ENCODE data around the gene ERVMER34-1. TPM values are rescaled to one million over a fixed set of nuclear protein-coding genes. Genes with fewer than 3 reads are reported as not detected.
A peak's percentile ranks its signal among the peaks of the same experiment; 100 is the strongest.

Gene ERVMER34-1, protein sequence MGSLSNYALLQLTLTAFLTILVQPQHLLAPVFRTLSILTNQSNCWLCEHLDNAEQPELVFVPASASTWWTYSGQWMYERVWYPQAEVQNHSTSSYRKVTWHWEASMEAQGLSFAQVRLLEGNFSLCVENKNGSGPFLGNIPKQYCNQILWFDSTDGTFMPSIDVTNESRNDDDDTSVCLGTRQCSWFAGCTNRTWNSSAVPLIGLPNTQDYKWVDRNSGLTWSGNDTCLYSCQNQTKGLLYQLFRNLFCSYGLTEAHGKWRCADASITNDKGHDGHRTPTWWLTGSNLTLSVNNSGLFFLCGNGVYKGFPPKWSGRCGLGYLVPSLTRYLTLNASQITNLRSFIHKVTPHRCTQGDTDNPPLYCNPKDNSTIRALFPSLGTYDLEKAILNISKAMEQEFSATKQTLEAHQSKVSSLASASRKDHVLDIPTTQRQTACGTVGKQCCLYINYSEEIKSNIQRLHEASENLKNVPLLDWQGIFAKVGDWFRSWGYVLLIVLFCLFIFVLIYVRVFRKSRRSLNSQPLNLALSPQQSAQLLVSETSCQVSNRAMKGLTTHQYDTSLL
- 0.27 TPM for total RNA-seq

DNA sequence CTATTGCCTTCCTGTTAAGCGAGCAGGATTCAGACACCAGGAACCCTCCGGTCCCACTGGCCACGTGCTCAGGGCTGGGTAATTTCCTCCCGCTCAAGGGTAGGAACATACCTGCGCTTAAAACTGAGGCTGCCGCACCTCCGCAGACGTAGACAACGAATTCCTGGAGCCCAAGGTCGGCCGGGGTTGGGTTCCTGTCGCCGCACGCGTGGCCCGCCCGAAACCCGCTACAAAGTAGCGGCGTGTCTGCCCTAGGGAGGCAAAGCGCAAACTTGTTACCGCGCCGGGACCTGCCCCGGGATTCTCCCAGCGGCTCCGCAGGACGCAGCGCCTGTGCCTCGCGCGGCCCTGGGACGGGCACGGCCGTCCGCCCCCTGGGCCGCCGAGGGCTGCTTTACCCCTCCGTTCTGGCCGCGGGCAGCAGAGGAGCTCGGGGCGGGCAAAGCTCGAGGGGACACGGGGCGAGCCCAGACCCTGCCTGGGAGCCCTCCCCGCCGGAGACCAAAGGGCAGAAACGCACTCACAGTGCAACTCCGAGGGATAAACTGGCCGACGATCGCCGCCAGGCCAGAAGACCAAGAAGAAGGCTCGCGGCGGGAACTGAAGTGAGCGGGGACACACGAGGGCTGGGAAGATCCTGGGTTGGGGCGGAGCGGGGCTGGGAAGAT, at the start of gene ERVMER34-1:
ERVMER34-1 (minus strand) TSS at position 607 of the 668 bp plus-strand sequence. CDS start 5,905 bp downstream, outside the sequence.
- ATAC-seq (peak; percentile 70), DNase-seq (ENCODE audit: low spot score) (peak; percentile 69)
- intact Hi-C loops (cut with DNase I) = no loop called here

DNA sequence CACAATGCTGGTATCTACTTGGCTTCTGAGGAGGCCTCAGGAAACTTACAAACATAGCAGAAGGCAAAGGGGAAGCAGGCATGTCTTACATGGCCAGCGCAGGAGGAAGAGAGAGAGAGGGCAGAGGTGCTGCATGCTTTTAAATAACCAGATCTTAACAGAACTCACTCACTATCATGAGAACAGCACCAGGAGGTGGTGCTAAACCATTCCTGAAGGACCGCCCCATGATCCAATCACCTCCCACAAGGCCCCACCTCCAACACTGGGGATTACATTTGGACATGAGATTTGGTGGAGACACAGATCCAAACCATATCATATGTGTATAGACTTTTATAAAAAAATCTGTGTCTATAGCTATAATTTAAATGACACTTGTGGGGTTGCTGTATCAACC, 48.6 kb upstream of the ERVMER34-1 start:
- DNase-seq (ENCODE audit: low spot score) (no peak), ATAC-seq (no peak)
- intact Hi-C loops (cut with DNase I) = no loop called here

DNA sequence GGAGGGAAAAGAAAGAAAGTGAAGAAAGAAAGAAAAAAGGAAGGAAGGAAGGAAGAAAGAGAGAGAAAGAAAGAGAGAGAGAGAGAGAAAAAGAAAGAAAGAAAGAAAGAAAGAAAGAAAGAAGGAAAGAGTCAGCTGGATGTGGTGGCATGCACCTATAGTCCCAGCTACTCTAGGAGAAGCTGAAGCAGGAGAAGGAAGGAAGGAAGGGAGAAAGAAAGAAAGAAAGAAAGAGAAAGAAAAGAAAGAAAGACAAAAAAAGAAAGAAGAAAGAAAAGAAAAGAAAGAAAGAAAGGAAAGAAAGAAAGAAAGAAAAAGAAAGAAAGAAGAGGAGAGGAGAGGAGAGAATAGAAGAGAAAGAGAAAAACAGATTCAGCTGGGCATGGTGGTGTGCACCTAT, 44.3 kb upstream of the ERVMER34-1 start:
- intact Hi-C loops (cut with DNase I) = no loop called here
- DNase-seq (ENCODE audit: low spot score) (no peak), ATAC-seq (no peak)

DNA sequence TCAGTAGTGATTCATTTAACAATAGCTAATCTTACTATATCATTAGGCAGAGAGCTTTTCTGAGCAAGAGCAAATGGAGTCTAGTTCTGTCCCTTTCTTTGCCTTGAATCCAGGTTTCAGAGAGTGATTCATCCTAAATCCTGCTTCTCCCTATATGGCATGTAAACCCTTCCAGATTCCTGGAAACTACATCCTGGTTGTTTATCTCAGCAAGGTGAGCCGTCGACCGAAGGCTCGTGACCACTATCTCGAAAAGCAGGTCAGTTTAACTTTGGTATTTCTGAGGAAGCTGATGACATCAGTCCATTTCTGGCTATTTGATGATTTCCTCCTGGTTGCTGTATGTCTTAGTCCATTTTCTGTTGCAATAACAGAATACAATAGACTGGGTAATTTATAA, 40.7 kb upstream of the ERVMER34-1 start:
- intact Hi-C loops (cut with DNase I) = no loop called here
- no peak for ATAC-seq
- no peak for DNase-seq (ENCODE audit: low spot score)

DNA sequence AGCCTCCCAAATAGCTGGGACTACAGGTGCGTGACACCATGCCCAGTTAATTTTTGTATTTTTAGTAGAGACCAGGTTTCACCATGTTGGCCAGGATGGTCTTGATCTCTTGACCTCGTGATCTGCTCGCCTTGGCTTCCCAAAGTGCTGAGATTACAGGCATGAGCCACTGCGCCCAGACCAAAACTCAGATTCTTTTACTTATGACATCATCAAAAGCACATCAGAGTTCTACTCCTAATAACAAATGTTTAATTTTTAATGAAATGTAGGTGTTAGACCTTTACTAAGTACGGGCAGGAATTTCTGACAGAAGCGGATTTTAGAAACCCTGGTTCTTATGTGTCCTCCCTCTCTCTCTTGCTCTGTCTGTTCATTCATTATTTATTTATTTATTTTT, 38.5 kb upstream of the ERVMER34-1 start:
- ATAC-seq = no peak
- intact Hi-C loops (cut with DNase I) = no loop called here
- DNase-seq (ENCODE audit: low spot score) = no peak

DNA sequence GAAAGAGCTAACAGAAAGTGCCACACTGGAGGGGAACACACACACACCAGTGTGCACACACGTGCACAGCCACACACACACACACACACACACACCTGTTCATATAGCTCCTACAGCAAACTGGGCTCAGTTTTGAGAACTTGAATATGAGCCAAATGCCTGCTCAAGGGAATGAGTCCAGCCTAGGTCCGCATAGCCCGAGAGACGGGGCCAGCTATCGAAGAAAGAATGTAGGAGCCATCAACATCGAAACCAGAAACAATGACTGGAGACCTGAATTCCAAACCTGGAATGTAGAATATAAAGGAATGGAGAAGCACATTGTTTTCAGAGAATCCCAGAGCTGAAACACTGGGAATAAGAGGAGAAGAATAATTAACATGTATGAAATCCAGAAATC, 37.6 kb upstream of the ERVMER34-1 start:
- ATAC-seq = no peak
- DNase-seq (ENCODE audit: low spot score) = no peak
- intact Hi-C loops (cut with DNase I) = no loop called here

DNA sequence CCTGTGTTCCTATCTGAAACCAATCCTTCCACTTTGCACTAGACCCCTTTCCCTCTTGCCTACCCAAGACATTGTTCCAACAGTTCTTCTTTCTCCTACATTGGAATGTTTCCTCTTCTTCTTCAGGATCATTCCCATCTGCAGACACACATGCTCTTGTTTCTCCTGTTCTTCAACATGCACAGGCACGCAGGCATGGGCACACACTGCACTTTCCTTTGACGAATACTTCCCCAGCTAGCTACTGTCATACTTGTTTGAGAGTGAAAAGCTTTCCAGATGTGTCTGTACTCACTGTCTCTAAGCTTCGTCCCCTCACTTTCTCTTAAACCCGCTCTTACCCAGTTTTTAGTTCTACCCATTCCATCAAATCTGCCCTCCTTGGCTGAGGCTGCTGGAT, 31.8 kb upstream of the ERVMER34-1 start:
- DNase-seq (ENCODE audit: low spot score) (no peak), ATAC-seq (no peak)
- intact Hi-C loops (cut with DNase I) = no loop called here

DNA sequence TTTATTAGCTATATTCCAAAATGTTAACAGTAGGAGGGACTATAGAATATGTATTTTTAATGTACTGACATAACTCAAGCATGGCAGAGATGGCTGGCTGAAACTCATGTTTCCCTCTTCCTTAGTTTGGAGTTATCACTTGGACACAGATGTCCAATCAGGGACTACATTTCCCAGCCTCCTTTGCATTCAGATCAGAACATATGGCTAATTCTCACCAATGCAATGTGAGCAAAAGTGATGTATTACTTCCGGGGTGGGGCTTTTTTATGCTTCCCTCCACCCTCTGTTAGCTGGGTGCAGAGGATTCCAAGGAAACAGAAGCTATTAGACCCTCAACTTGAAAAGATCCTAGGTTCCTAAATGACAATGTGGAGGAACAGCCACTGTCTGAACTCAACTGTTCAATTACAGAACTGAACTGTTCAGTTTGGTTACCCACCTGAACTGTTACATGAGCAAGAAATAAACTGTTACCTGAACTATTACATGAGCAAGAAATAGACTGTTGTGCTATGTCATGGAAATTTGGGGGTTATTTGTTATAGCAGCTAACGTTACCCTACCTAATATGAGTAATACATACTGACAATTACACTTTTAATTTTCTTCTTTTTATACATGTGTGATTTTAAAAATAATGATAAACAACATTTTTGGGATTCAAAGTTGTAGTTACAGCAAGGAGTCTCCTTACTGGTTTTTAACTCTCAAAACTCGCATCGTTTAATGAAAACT, 29.6 kb upstream of the ERVMER34-1 start:
- ATAC-seq (no peak), DNase-seq (ENCODE audit: low spot score) (no peak)
- intact Hi-C loops (cut with DNase I) = no loop called here

DNA sequence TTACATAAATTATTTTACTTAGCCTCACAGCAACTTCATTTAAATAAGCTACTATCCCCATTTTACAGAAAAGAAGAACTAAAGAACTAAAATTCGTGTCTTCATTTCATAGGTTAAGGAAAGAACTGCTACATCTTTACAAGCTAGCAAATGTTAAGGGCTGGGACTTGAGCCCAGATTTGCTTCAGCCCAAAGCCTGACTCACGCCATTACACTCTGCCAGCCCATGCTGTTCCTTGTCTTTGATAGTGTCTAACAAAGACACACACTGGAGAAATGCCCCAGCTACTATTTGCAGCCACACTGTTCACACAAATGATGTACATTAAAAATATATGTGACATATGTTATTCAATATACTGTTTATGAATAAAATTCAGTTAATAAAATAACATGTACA, 29.0 kb upstream of the ERVMER34-1 start:
- ATAC-seq = no peak

DNA sequence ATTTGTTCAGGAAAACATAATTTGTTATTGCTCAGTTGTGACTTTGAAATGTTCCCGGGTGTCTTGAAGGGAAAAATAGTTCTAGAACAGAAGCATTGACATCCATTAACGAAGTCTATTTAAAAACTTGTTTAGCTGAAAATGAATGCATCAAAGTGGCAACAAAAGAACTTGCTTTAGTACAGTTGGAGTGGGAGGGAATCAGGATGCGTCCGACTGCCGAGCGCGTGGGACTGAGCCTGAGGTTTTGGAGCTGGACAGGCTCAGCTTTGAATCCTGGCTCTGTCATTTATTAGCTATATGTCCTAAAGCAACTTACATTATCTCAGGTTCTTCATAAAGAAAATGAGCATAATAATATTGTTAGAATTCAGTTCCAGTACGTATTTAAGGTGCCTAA, 9.0 kb upstream of the ERVMER34-1 start:
- intact Hi-C loops (cut with DNase I) = no loop called here
- ATAC-seq = no peak
- no peak for DNase-seq (ENCODE audit: low spot score)

More for the DNA sequence above, 29.0 kb upstream of the ERVMER34-1 start:
- intact Hi-C loops (cut with DNase I) = no loop called here
- no peak for DNase-seq (ENCODE audit: low spot score)

DNA sequence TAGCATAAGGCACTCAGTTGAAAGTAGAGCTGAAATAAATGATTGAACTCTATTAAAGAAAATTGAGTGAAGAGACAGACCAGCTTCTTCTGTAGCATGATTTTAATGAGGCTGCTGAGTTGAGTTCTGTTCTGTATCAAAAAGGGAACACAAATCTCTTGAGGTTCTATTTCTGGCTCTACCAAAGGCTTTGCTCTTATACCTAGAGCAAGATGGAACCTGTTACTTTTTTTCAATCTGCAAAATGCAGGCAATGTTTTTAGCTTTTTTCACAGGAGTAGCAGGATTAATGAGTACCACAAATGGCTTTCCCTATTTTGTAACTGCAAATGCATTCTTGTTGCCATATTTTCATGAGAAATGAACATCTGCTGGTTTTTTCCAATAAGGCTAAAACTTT, 4.2 kb upstream of the ERVMER34-1 start:
- DNase-seq (ENCODE audit: low spot score) (no peak), ATAC-seq (no peak)
- intact Hi-C loops (cut with DNase I) = no loop called here

DNA sequence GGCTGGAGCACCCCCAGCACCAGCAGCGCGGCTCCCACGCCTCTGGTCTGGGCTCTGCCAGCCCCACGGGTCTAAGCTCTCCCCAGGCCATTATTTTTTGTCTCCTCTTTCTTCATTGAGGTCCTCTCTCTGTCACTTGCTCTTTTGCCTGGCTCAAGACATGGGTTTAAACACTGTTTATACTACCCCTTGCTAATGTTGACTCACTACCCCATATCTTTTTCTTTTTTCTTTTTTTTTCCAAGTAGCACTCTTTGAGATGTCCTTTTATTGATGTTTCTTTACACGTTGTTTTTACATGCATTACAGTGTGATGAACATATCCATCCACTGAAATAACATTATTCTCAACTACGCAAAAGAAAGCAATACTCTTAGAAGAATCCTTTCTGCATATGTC, 1.7 kb upstream of the ERVMER34-1 start:
- ATAC-seq (no peak), DNase-seq (ENCODE audit: low spot score) (no peak)
- intact Hi-C loops (cut with DNase I) = no loop called here

DNA sequence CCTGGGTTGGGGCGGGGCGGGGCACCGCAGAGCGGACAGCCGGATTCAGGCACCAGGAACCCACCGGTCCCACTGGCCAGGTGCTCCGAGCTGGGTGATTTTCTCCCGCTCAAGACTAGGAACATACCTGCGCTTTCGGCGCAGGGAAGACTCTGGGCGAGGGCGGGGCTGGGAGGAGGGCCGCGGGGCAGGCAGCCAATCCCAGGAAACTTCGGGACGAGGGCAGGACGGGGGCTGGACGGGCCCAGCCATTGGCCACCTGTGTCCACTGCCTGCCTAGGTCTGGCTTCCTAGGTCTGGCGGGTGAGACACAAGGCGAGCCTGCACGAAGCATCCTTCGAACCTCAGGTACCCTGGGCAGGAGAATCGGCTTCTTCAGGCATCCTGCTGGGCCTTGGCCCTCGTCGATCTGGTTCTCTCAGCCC, 274 bp upstream of the ERVMER34-1 start:
- DNase-seq (ENCODE audit: low spot score) (peak; percentile 59), ATAC-seq (peak; percentile 73)
- intact Hi-C loops (cut with DNase I) = no loop called here

DNA sequence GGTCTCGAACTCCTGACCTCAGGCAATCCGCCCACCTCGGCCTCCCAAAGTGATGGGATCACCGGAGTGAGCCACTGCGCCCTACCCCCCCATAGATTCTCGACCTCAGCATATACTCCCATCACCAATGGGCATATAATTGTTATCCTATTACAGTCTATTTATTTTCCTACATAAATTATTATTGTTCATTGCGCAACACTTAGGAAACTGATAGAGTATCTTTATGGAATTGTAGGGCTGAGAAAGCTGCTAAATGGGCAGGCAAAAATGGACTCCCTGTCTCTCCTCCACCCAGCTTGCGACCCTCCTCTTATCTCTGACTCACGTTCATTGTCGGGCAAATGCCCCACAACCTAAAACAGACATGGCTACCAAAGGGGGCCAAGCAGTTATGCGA, 1.0 kb downstream of the ERVMER34-1 start:
- no peak for ATAC-seq
- intact Hi-C loops (cut with DNase I) = no loop called here

DNA sequence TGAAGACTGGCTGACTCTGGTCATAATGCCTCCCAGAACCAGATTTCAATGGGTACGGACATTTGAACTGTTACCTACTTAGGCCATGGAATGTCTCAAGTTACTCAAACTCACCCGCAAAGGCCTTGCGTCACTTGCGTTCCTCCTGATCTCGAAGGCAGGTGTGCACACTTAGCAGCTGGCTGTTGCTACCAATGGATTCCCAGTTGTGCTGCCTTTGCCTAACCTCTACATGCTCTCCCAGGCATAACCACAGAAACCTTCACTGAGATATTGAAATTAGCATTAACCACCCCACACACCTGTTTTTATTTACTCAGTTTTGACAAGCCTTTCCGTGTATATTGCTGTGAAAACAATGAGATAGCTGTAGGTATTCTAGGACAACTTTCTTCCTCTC, 2.8 kb downstream of the ERVMER34-1 start:
- no peak for DNase-seq (ENCODE audit: low spot score)
- ATAC-seq = no peak
- intact Hi-C loops (cut with DNase I) = no loop called here

More for the DNA sequence above, 1.0 kb downstream of the ERVMER34-1 start:
- no peak for DNase-seq (ENCODE audit: low spot score)

DNA sequence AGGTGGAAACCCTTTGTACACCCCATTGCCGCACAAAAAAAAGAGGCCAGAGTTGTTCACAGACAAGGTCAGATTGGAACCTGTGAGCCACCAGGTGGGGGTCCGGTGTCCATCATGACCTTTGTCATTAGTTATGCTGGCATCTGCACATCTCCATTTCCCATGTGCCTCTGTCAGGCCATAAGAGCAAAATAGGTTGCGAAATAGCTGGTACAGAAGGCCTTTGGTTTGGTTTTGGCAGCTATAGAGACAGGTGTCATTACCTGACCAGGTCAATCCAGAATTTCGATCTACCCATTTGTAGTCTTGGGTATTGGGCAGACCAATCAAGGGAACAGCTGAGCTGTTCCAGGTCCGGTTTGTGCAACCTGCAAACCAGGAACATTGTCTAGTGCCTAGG, 6.6 kb downstream of the ERVMER34-1 start:
- no peak for DNase-seq (ENCODE audit: low spot score)
- no peak for ATAC-seq
- intact Hi-C loops (cut with DNase I) = no loop called here

DNA sequence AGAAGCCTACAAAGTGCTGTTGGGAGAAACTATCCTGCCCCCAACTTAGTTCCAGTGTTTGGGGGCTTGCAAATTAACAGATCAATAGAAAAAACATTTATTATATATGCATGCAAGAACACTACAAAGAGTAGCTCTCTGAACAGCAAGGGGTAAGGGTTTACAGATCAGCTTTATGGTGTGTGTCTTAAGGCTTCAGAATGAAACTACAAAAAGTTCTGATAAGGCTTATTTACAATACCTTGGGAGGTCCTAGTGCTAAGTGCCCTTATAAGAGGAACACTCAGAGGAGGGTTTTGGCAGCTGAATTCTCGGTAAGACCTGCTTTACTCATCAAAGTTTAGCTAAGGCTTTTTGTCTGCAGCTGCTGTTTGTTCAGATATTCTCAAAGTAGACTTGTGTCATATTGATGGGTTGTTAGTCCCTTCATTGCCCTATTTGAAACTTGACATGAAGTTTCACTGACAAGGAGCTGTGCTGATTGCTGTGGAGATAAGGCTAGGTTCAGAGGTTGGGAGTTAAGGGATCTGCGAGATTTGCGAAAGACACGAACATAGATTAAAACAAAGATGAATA, 7.7 kb downstream of the ERVMER34-1 start:
- intact Hi-C loops (cut with DNase I) = no loop called here
- DNase-seq (ENCODE audit: low spot score) (no peak), ATAC-seq (no peak)

DNA sequence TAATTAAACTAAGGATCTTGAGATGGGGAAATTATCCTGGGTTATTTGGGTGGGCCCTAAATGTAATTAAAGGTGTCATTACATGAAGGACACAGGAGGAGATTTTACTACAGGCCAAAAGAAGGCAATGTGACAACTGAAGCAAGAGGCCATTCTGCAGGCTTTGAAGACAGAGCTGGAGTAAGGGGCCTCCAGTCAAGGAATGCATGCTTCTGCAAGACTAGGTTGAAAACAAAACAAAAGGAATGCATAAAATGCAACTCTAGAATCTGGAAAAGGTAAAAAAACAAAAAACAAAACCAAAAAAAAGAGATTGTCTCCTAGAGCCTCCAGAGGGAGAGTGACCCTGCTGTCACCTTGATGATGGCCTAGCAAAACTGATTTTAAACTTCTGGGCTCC, 21.6 kb downstream of the ERVMER34-1 start:
- ATAC-seq (no peak), DNase-seq (ENCODE audit: low spot score) (no peak)
- intact Hi-C loops (cut with DNase I) = no loop called here

DNA sequence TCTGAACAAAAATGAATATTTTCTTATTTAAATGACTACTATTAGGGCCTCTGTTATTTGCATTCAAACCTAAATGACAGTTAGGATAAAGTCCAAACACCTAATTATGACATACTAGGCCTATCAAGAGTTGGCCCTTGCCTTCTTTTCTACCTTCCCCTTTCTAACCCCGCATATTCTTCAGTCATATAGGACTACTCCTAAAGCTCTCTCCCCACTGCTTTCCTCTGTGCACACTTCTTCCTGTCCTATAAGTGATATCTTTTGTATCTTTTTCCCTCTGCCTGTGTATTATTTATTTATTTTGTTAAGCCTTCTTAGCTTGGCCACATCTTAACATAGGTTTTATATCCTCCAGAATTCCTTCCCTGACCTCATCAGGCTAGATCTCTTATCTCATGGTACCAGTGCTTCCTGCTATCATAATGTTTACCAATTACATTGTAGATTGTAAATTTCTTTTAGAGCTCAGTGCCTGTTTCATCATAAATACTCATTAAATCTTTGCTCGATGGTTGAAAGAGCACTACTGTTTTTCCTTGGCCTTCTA, 22.5 kb downstream of the ERVMER34-1 start:
- no peak for ATAC-seq
- no peak for DNase-seq (ENCODE audit: low spot score)
- intact Hi-C loops (cut with DNase I) = no loop called here
